Gastroesophageal sphincter (tissue), 4 donors: ENCODE measurements around the gene IKZF2. TPM values are rescaled to one million over a fixed set of nuclear protein-coding genes. Genes with fewer than 3 reads are reported as not detected.

Experiments used
- ATAC-seq: fragments of 150-250 bp; one replicate; pipeline ENCODE4 v1.9.1; 2016; ENCODE audit warnings: mild to moderate bottlenecking, moderate library complexity
- H3K27ac ChIP-seq, 4 donors: fragments of 200-600 bp; sonication (generic) in 3 of 4; 1 replicate in 3 of 4; 2 replicates in 1 of 4; pipeline ENCODE4 v1.5.1; 2016 to 2019
- H3K27me3 ChIP-seq: fragments of 200-600 bp; sonication (generic); one replicate; pipeline ENCODE4 v1.5.1; 2019
- H3K36me3 ChIP-seq, 2 donors: fragments of 200-600 bp; sonication (generic); one replicate each; pipeline ENCODE4 v1.5.1; 2019; ENCODE audit warnings: control low read depth in 1 of 2
- H3K4me1 ChIP-seq, 3 donors: fragments of 200-600 bp; sonication (generic); 1 replicate in 2 of 3; 2 replicates in 1 of 3; pipeline ENCODE4 v1.5.1; 2016 to 2019; ENCODE audit warnings: control low read depth in 2 of 3
- H3K4me3 ChIP-seq, 2 donors: fragments of 200-600 bp; sonication (generic); one replicate each; pipeline ENCODE4 v1.5.1; 2019; ENCODE audit warnings: mild to moderate bottlenecking in 1 of 2, moderate library complexity in 1 of 2
- H3K9me3 ChIP-seq, 3 donors: fragments of 200-600 bp; sonication (generic); one replicate each; pipeline ENCODE4 v1.5.1; 2017 to 2019; ENCODE audit warnings: control low read depth in 2 of 3
- CTCF ChIP-seq, 4 experiments: fragments of 200-600 bp in 2 of 4; fragments of 450-650 bp in 2 of 4; sonication (generic) in 1 of 4; IDR thresholded peaks; one replicate each; pipeline ENCODE4 v1.5.1; 2017 to 2019; ENCODE audit warnings: antibody characterized with exemption in 4 of 4, mild to moderate bottlenecking in 2 of 4, moderate library complexity in 2 of 4
- EP300 ChIP-seq: sonication (generic); formaldehyde crosslinking; IDR thresholded peaks from one replicate; pipeline ENCODE4 v1.6.1; 2017; ENCODE audit warnings: antibody characterized with exemption, mild to moderate bottlenecking
- POLR2A ChIP-seq, 2 donors: fragments of 450-650 bp; IDR thresholded peaks; one replicate each; pipeline ENCODE4 v1.6.1; 2017; ENCODE audit warnings: antibody characterized with exemption in 2 of 2, mild to moderate bottlenecking in 2 of 2, moderate library complexity in 1 of 2
- POLR2AphosphoS5 ChIP-seq: sonication (generic); formaldehyde crosslinking; IDR thresholded peaks from one replicate; pipeline ENCODE4 v1.6.1; 2017; ENCODE audit warnings: antibody characterized with exemption
- WGBS, 2 donors: methylation state at CpG; one replicate each; pipeline ENCODE4 v1.1.5; 2018; ENCODE audit warnings: low coverage in 1 of 2; 5-methylcytosine and 5-hydroxymethylcytosine counted together
- total RNA-seq, 4 donors: library from RNA; depleted of rRNA; stranded (reverse); fragments of >200 nt; gene quantifications; one replicate each; pipeline ENCODE4 v1.1.0, GENCODE V29; 2016

The IKZF2 gene
- total RNA-seq, 4 donors from 2014 or later: 4.2 to 11.6 (median 9.6) TPM

- H3K27me3 ChIP-seq: no peaks in the 10 kb centered on the region
- no peak for ATAC-seq
- no peaks in the 10 kb centered on the region for H3K4me1 ChIP-seq
- TF ChIP-seq POLR2AphosphoS5: no peak
- TF ChIP-seq POLR2A (IDR thresholded peaks at IDR 0.05): no peak
- TF ChIP-seq CTCF (IDR thresholded peaks at IDR 0.05): no peak
- no peak for TF ChIP-seq EP300
- no peaks in the 10 kb centered on the region for H3K9me3 ChIP-seq
- no peak overlapping the region for H3K27ac ChIP-seq
- H3K4me3 ChIP-seq: no peak overlapping the region
- WGBS, 2 donors: 89 to 93% methylated on average over 6 to 7 of the region's 7 CpGs
- H3K36me3 ChIP-seq: peaks cover 0 to 13% of the 10 kb centered on the region in 2 donors
Observed at GRCh38 chr2:213015387-213016165, 135.8 kb downstream of the IKZF2 start.

- H3K4me1 ChIP-seq: no peaks in the 10 kb centered on the region
- H3K27ac ChIP-seq: no peak overlapping the region
- no peak overlapping the region for H3K4me3 ChIP-seq
- H3K36me3 ChIP-seq: peaks cover 0 to 17% of the 10 kb centered on the region in 2 donors
- no peaks in the 10 kb centered on the region for H3K9me3 ChIP-seq
- ATAC-seq: no peak
- no peaks in the 10 kb centered on the region for H3K27me3 ChIP-seq
- TF ChIP-seq CTCF (IDR thresholded peaks at IDR 0.05): no peak
- no peak for TF ChIP-seq EP300
- TF ChIP-seq POLR2AphosphoS5: no peak
- TF ChIP-seq POLR2A (IDR thresholded peaks at IDR 0.05): no peak
- WGBS, 2 donors: 88 to 97% methylated on average over 2 of the region's 2 CpGs
Observed at GRCh38 chr2:213013979-213014378, 137.4 kb downstream of the IKZF2 start.

GRCh38 chr2:213011505-213011904 is 139.9 kb downstream of the IKZF2 start:
- TF ChIP-seq POLR2A (IDR thresholded peaks at IDR 0.05) (no peak), EP300 (no peak)
- H3K27ac ChIP-seq: no peak overlapping the region
- WGBS, 2 donors: 82 to 100% methylated on average over 1 of the region's 1 CpG

GRCh38 chr2:213010106-213010779 is 141.2 kb downstream of the IKZF2 start:
- WGBS, 2 donors: 80 to 100% methylated on average over 1 of the region's 1 CpG
- TF ChIP-seq POLR2A (IDR thresholded peaks at IDR 0.05) (no peak), EP300 (no peak), CTCF (IDR thresholded peaks at IDR 0.05) (no peak), POLR2AphosphoS5 (no peak)
- no peaks in the 10 kb centered on the region for H3K4me1 ChIP-seq
- H3K27ac ChIP-seq: no peak overlapping the region
- peaks cover 0 to 28% of the 10 kb centered on the region in 2 donors for H3K36me3 ChIP-seq
- no peaks in the 10 kb centered on the region for H3K27me3 ChIP-seq
- ATAC-seq: no peak
- H3K4me3 ChIP-seq: no peak overlapping the region
- no peaks in the 10 kb centered on the region for H3K9me3 ChIP-seq

More at GRCh38 chr2:213011505-213011904, 139.9 kb downstream of the IKZF2 start:
- Histone ChIP-seq H3K4me3 (no peak overlapping the region), H3K27me3 (no peaks in the 10 kb centered on the region), H3K9me3 (no peaks in the 10 kb centered on the region), H3K4me1 (no peaks in the 10 kb centered on the region), H3K36me3 (peaks cover 0 to 28% of the 10 kb centered on the region in 2 donors)
- ATAC-seq: no peak

- no peak for TF ChIP-seq POLR2AphosphoS5
- TF ChIP-seq POLR2A (IDR thresholded peaks at IDR 0.05): no peak
- TF ChIP-seq CTCF (IDR thresholded peaks at IDR 0.05): no peak
- TF ChIP-seq EP300: no peak
- peaks cover 0 to 28% of the 10 kb centered on the region in 2 donors for H3K36me3 ChIP-seq
- 72 to 86% methylated on average over 2 to 4 of the region's 5 CpGs for WGBS, 2 donors
- no peak overlapping the region for H3K4me3 ChIP-seq
- H3K4me1 ChIP-seq: peaks cover 0 to 5% (median under 1%) of the 10 kb centered on the region in 3 donors
- no peaks in the 10 kb centered on the region for H3K9me3 ChIP-seq
- H3K27ac ChIP-seq: no peak overlapping the region
- no peak for ATAC-seq
- H3K27me3 ChIP-seq: no peaks in the 10 kb centered on the region
Observed at GRCh38 chr2:213007290-213007838, 144.0 kb downstream of the IKZF2 start.
